HL-60 (cell line): Measurements from ENCODE around the gene FBXO17.
"Not testable (repeated sequence)": the region's sequence is repeated elsewhere in the genome, so short reads cannot be mapped to it uniquely, and the experiment has no call there.

Experiments used
- DNase-seq, 2 experiments: peaks; one replicate each; pipeline ENCODE4 v3.0.0-alpha.2; 2010 to 2020; ENCODE audit warnings: low read depth in 1 of 2, low spot score in 1 of 2
- H3K27ac ChIP-seq: fragments of 250-450 bp; sonication (Bioruptor Pico); replicated peaks from 2 replicates; pipeline ENCODE4 v1.5.1; 2020; ENCODE audit warnings: mild to moderate bottlenecking, moderate library complexity
- H3K27me3 ChIP-seq: fragments of 250-450 bp; sonication (Bioruptor Pico); 2 replicates; pipeline ENCODE4 v1.5.1; 2021; ENCODE audit warnings: mild to moderate bottlenecking, moderate library complexity; ENCODE audit not compliant: insufficient read depth, poor library complexity, severe bottlenecking
- H3K4me3 ChIP-seq: replicated peaks from 2 replicates; pipeline ENCODE4 v1.5.1; 2011; ENCODE audit warnings: mild to moderate bottlenecking, control low read depth, low read length; ENCODE audit not compliant: insufficient read depth
- CTCF ChIP-seq: IDR thresholded peaks from one replicate; pipeline ENCODE4 v1.5.1; 2011; ENCODE audit warnings: low read length, control low read depth, inconsistent platforms; ENCODE audit not compliant: insufficient read depth
- GABPA ChIP-seq: IDR thresholded peaks from 2 replicates; pipeline ENCODE4 v1.6.1; 2012; ENCODE audit warnings: low read depth
- POLR2AphosphoS5 ChIP-seq: IDR thresholded peaks from 2 replicates; pipeline ENCODE4 v1.6.1; 2012; ENCODE audit warnings: low read depth
- SPI1 ChIP-seq: IDR thresholded peaks from 2 replicates; pipeline ENCODE4 v1.6.1; 2012; ENCODE audit warnings: low read depth, mild to moderate bottlenecking, borderline replicate concordance
- TF ChIP-seq, protein P1 (sequence below): IDR thresholded peaks from 2 replicates; pipeline ENCODE4 v1.6.1; 2012; ENCODE audit warnings: low read depth; ENCODE audit not compliant: insufficient replicate concordance

FBXO17 gene

GRCh38 chr19:38971672-38972071 lies 3.9 kb downstream of the FBXO17 start:
- H3K27ac ChIP-seq = no peak overlapping the region
- peaks cover 11% of the 10 kb centered on the region for H3K27me3 ChIP-seq

DNA sequence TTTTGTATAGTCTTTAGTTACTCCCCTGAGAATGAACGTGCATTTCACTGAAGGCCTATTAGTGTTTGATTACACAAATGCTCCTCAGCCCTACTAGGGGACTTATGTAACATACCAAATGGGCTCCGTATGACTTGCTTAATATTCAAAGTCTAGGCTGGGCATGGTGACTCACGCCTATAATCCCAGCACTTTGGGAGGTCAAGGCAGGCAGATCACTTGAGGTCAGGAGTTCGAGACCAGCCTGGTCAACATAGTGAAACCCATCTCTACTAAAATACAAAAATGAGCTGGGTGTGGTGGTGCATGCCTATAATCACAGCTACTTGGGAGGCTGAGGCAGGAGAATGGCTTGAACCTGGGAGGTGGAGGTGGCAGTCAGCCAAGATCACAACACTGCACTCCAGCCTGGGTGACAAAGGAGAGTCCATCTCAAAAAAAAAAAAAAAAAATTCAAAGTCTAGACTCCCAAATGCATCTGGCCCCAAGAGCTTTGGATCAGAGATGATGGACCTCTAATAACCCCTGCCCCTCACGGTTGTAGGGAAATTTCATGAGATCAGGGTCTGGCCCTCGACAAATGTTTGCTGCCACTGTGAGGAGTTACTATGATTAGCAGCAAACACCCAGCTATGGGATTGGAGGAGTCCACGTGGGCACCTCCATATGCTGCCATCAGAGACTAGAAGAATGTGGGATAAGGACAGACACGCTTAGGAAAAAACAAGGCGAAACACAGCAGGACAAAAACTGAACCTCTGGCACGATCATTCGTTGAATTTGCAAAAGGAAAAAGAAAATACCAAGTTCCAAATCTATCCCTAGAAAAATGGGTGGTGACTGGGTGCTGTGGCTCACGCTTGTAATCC lies 4.6 kb downstream of the FBXO17 start:
- H3K27me3 ChIP-seq = peaks cover 9% of the 10 kb centered on the region
- DNase-seq = no peak
- TF ChIP-seq POLR2AphosphoS5 = no peak

More at GRCh38 chr19:38971672-38972071, 3.9 kb downstream of the FBXO17 start:
- DNase-seq = no peak
- no peak for TF ChIP-seq POLR2AphosphoS5
- TF ChIP-seq, protein P1, sequence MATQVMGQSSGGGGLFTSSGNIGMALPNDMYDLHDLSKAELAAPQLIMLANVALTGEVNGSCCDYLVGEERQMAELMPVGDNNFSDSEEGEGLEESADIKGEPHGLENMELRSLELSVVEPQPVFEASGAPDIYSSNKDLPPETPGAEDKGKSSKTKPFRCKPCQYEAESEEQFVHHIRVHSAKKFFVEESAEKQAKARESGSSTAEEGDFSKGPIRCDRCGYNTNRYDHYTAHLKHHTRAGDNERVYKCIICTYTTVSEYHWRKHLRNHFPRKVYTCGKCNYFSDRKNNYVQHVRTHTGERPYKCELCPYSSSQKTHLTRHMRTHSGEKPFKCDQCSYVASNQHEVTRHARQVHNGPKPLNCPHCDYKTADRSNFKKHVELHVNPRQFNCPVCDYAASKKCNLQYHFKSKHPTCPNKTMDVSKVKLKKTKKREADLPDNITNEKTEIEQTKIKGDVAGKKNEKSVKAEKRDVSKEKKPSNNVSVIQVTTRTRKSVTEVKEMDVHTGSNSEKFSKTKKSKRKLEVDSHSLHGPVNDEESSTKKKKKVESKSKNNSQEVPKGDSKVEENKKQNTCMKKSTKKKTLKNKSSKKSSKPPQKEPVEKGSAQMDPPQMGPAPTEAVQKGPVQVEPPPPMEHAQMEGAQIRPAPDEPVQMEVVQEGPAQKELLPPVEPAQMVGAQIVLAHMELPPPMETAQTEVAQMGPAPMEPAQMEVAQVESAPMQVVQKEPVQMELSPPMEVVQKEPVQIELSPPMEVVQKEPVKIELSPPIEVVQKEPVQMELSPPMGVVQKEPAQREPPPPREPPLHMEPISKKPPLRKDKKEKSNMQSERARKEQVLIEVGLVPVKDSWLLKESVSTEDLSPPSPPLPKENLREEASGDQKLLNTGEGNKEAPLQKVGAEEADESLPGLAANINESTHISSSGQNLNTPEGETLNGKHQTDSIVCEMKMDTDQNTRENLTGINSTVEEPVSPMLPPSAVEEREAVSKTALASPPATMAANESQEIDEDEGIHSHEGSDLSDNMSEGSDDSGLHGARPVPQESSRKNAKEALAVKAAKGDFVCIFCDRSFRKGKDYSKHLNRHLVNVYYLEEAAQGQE = no peak
- TF ChIP-seq SPI1 = no peak
- TF ChIP-seq GABPA = no peak
- TF ChIP-seq CTCF = no peak
- no peak overlapping the region for H3K4me3 ChIP-seq

GRCh38 chr19:38966149-38966548 lies 9.4 kb downstream of the FBXO17 start:
- not testable (repeated sequence) for H3K27me3 ChIP-seq, H3K4me3 ChIP-seq, H3K27ac ChIP-seq, DNase-seq

More for the DNA sequence above, 4.6 kb downstream of the FBXO17 start:
- H3K27ac ChIP-seq = no peak overlapping the region
- H3K4me3 ChIP-seq = no peak overlapping the region

DNA sequence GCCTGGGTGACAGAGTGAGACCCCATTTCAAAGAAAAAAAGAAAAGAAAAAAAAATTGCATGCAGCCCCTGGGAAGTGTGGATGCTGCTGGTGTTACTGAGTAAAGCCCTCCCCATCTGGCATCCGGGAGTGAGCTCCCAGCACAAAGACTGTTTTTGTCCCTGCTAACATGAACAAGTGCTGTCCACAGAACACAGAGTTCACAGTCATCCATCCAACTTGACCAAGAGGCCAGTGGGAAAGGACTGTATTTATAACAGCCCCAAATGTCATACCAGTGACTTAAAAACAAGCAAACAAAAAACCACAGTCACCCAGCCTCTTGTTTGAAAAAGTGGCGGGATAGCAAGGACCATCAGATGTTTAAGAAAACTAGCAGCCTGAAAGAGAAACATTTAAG lies 10.8 kb downstream of the FBXO17 start:
- Histone ChIP-seq H3K4me3 (no peak overlapping the region), H3K27ac (no peak overlapping the region), H3K27me3 (no peaks in the 10 kb centered on the region)
- TF ChIP-seq GABPA (no peak), SPI1 (no peak), CTCF (no peak), POLR2AphosphoS5 (no peak)
- TF ChIP-seq, protein P1 = no peak
- no peak for DNase-seq

GRCh38 chr19:38959618-38960017 lies 15.9 kb downstream of the FBXO17 start:
- DNase-seq = no peak
- TF ChIP-seq CTCF (no peak), GABPA (no peak), POLR2AphosphoS5 (no peak), SPI1 (no peak)
- TF ChIP-seq, protein P1 = no peak
- H3K27ac ChIP-seq = no peak overlapping the region
- no peak overlapping the region for H3K4me3 ChIP-seq
- H3K27me3 ChIP-seq = no peaks in the 10 kb centered on the region
